DOHH2 (cell line): Measurements from ENCODE around the gene SOBP.

ENCODE experiments used
- H3F3A ChIP-seq: fragments of 200-600 bp; sonication (generic), shearing (Covaris generic); 2 replicates; pipeline ENCODE4 v1.6.0; 2016; ENCODE audit warnings: antibody characterized with exemption, mild to moderate bottlenecking; ENCODE audit not compliant: control insufficient read depth, insufficient read depth
- H3K27ac ChIP-seq: fragments of 200-600 bp; sonication (generic); 2 replicates; pipeline ENCODE4 v1.5.1; 2014; ENCODE audit warnings: low read depth, mild to moderate bottlenecking, low read length, moderate library complexity
- H3K27me3 ChIP-seq: fragments of 200-600 bp; sonication (generic); 2 replicates; pipeline ENCODE4 v1.6.1; 2014; ENCODE audit warnings: mild to moderate bottlenecking, low read length, mixed read lengths; ENCODE audit not compliant: control insufficient read depth
- H3K36me3 ChIP-seq: fragments of 200-600 bp; sonication (generic); 2 replicates; pipeline ENCODE4 v1.6.1; 2014; ENCODE audit warnings: mild to moderate bottlenecking, low read length, moderate library complexity, mixed read lengths; ENCODE audit not compliant: control insufficient read depth
- H3K4me1 ChIP-seq: fragments of 200-600 bp; sonication (generic); 2 replicates; pipeline ENCODE4 v1.6.1; 2014; ENCODE audit warnings: mild to moderate bottlenecking, low read length, mixed read lengths; ENCODE audit not compliant: control insufficient read depth
- H3K4me2 ChIP-seq: fragments of 200-600 bp; sonication (generic); 2 replicates; pipeline ENCODE4 v1.6.0; 2014; ENCODE audit warnings: mild to moderate bottlenecking, low read length, moderate library complexity
- H3K4me3 ChIP-seq: fragments of 200-600 bp; sonication (generic); 2 replicates; pipeline ENCODE4 v1.5.1; 2014; ENCODE audit warnings: mild to moderate bottlenecking, low read length, mixed read lengths
- H3K79me2 ChIP-seq: fragments of 200-600 bp; sonication (generic); 2 replicates; pipeline ENCODE4 v1.6.1; 2014; ENCODE audit warnings: mild to moderate bottlenecking, low read length, mixed read lengths; ENCODE audit not compliant: control insufficient read depth
- H3K9me2 ChIP-seq: fragments of 200-600 bp; sonication (generic); replicated peaks from 2 replicates; pipeline ENCODE4 v1.6.1; 2014; ENCODE audit warnings: mild to moderate bottlenecking, low read length, mixed read lengths; ENCODE audit not compliant: control insufficient read depth
- H3K9me3 ChIP-seq: fragments of 200-600 bp; sonication (generic); 2 replicates; pipeline ENCODE4 v1.6.1; 2014; ENCODE audit warnings: antibody characterized with exemption, low read length, mixed read lengths; ENCODE audit not compliant: control insufficient read depth, insufficient read depth
- H4K20me1 ChIP-seq: fragments of 200-600 bp; sonication (generic); 2 replicates; pipeline ENCODE4 v1.6.0; 2014; ENCODE audit warnings: low read depth, mild to moderate bottlenecking, antibody characterized with exemption, low read length, moderate library complexity; ENCODE audit not compliant: control insufficient read depth, insufficient read depth
- EZH2phosphoT487 ChIP-seq: fragments of 200-600 bp; sonication (generic); IDR thresholded peaks from 2 replicates; pipeline ENCODE4 v1.6.1; 2017; ENCODE audit warnings: borderline replicate concordance, mild to moderate bottlenecking, antibody characterized with exemption, low read length, moderate library complexity, mixed read lengths
- TF ChIP-seq, protein P1 (sequence below): fragments of 200-600 bp; sonication (generic); IDR thresholded peaks from one replicate; pipeline ENCODE4 v1.5.1; 2014; ENCODE audit warnings: antibody characterized with exemption, mild to moderate bottlenecking, low read depth, low read length; ENCODE audit not compliant: poor library complexity, severe bottlenecking

The SOBP gene

DNA sequence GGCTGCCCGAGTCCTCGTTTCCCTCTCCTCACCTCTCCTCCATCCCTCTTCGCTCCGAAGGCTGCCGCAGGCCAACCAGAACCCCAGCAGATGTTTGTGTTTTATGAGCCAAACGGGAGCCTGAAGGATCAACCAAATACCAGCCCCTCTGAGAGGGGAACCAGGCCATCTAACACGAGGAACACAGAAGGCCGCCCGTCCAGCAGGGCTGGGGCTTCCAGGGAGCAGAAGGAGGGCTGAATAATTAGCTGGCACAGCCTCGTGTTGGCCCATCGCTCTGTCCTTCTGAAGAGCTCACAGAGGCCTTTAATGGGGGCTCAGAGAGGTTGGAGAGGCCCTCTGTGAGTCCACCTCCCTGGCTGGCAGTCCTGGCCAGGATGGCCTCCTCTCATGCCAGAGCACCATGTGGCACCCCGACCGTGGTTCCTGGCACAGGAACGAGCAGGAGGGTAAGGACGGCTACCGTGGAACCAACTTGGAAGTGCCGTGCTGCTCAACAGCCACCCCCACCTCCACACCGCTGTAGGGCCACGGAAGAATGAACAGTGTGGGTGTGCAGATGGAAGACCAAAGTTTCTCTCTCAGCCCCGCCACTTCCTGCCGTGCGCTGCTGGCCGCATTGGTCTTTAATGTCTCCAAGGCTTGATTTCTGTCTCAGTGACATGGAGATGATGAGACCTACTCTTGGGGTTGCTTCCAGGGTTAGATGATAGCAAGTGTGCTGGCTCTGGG lies 179.0 kb downstream of the SOBP start:
- H3K9me3 ChIP-seq: no peaks in the 10 kb centered on the region
- H3K79me2 ChIP-seq: no peaks in the 10 kb centered on the region
- no peaks in the 10 kb centered on the region for H3K27me3 ChIP-seq
- H3F3A ChIP-seq: no peaks in the 10 kb centered on the region
- TF ChIP-seq EZH2phosphoT487: no peak
- TF ChIP-seq, protein P1, sequence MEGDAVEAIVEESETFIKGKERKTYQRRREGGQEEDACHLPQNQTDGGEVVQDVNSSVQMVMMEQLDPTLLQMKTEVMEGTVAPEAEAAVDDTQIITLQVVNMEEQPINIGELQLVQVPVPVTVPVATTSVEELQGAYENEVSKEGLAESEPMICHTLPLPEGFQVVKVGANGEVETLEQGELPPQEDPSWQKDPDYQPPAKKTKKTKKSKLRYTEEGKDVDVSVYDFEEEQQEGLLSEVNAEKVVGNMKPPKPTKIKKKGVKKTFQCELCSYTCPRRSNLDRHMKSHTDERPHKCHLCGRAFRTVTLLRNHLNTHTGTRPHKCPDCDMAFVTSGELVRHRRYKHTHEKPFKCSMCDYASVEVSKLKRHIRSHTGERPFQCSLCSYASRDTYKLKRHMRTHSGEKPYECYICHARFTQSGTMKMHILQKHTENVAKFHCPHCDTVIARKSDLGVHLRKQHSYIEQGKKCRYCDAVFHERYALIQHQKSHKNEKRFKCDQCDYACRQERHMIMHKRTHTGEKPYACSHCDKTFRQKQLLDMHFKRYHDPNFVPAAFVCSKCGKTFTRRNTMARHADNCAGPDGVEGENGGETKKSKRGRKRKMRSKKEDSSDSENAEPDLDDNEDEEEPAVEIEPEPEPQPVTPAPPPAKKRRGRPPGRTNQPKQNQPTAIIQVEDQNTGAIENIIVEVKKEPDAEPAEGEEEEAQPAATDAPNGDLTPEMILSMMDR: no peak
- no peaks in the 10 kb centered on the region for H3K9me2 ChIP-seq
- no peak overlapping the region for H3K27ac ChIP-seq
- no peaks in the 10 kb centered on the region for H3K36me3 ChIP-seq
- H3K4me1 ChIP-seq: peaks cover 37% of the 10 kb centered on the region
- H4K20me1 ChIP-seq: no peaks in the 10 kb centered on the region
- no peak overlapping the region for H3K4me3 ChIP-seq
- peak overlapping the region; percentile 18; the same call in 1 of the 2 replicates for H3K4me2 ChIP-seq

DNA sequence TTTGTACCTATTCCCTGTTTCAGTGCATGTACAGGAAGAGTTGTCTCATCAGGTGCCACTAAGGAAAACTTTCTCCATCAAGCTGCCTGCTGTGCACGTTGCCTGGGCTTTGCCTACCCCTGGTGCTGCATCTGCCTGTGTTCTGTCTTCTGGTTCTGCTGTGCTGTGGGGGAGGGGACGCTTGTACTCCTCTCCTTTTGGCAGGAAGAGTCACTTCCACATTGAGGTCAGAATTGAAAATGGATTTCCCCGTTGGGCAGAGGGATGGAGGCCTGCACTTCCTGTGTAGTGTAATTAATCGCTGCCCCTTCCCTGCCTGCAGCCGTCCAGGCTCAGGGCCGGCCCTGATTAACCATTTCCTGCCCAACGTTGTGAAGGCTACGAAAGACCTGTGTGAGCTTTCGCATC lies 180.9 kb downstream of the SOBP start:
- no peaks in the 10 kb centered on the region for H3K27me3 ChIP-seq
- H3K36me3 ChIP-seq: no peaks in the 10 kb centered on the region
- H3K9me3 ChIP-seq: no peaks in the 10 kb centered on the region
- H3K4me3 ChIP-seq: peak overlapping the region; percentile 47
- H3K79me2 ChIP-seq: no peaks in the 10 kb centered on the region
- H4K20me1 ChIP-seq: no peaks in the 10 kb centered on the region
- no peaks in the 10 kb centered on the region for H3F3A ChIP-seq
- no peak overlapping the region for H3K27ac ChIP-seq
- H3K4me2 ChIP-seq: peak overlapping the region; percentile 70
- TF ChIP-seq EZH2phosphoT487: no peak
- TF ChIP-seq, protein P1: no peak
- H3K4me1 ChIP-seq: peaks cover 47% of the 10 kb centered on the region
- H3K9me2 ChIP-seq: no peaks in the 10 kb centered on the region

DNA sequence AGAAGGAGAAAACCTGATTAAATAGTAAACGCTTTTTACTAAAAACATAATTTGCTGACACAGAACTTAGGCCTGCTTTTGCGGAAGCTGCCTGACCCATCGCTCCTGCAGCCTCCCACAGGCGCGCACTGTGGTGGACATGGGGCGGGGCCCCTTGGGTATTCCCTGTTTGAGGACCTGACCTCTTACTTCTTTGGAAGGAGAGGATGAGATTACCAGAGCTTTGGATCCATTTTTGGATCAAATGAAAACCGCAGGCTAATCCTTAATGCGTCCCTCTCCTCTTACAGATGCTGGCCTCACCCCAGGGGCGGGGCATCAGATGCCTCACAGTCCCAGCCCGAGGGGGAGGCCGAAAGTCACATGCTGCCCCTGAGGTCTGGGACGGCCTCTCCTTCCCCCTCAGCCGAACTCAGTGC lies 183.2 kb downstream of the SOBP start:
- Histone ChIP-seq H3K4me1 (peaks cover 41% of the 10 kb centered on the region), H3K4me2 (no peak overlapping the region), H4K20me1 (no peaks in the 10 kb centered on the region), H3K36me3 (no peaks in the 10 kb centered on the region), H3K79me2 (no peaks in the 10 kb centered on the region), H3F3A (no peaks in the 10 kb centered on the region), H3K27me3 (no peaks in the 10 kb centered on the region; the same call in 1 of the 2 replicates), H3K27ac (no peak overlapping the region), H3K4me3 (no peak overlapping the region), H3K9me2 (no peaks in the 10 kb centered on the region), H3K9me3 (no peaks in the 10 kb centered on the region)
- TF ChIP-seq EZH2phosphoT487: no peak
- TF ChIP-seq, protein P1: no peak
